PFSK-1 (cell line): ENCODE measurements around the gene PLPPR1.

ENCODE experiments used
- FOXP2 ChIP-seq: optimal IDR thresholded peaks from 2 replicates; pipeline ENCODE3; 2011; ENCODE audit warnings: borderline replicate concordance, control low read depth, inconsistent platforms; ENCODE audit not compliant: insufficient read depth; ENCODE audit errors: extremely low read length, extremely low read depth
- POLR2AphosphoS5 ChIP-seq: IDR thresholded peaks from 2 replicates; pipeline ENCODE4 v1.6.1; 2012; ENCODE audit warnings: low read depth, mild to moderate bottlenecking, control low read depth, low read length, moderate library complexity
- REST ChIP-seq, 2 experiments: IDR thresholded peaks; 2 replicates each; pipeline versions ENCODE4 v1.6.1 to v1.8.0; 2011 to 2012; ENCODE audit warnings: low read depth in 2 of 2, low read length in 2 of 2, control low read depth in 1 of 2, inconsistent platforms in 1 of 2, mild to moderate bottlenecking in 1 of 2, moderate library complexity in 1 of 2; ENCODE audit not compliant: insufficient read depth in 1 of 2
- SIN3A ChIP-seq: IDR thresholded peaks from 2 replicates; pipeline ENCODE4 v1.6.1; 2012; ENCODE audit warnings: mild to moderate bottlenecking, low read length, moderate library complexity, borderline replicate concordance; ENCODE audit not compliant: insufficient read depth
- TAF1 ChIP-seq: IDR thresholded peaks from 2 replicates; pipeline ENCODE4 v1.6.1; 2012; ENCODE audit warnings: low read length, control low read depth, borderline replicate concordance; ENCODE audit not compliant: insufficient read depth

PLPPR1 gene

GRCh38 chr9:101087426-101087825 is 58.9 kb downstream of the PLPPR1 start:
- TF ChIP-seq FOXP2 (no peak), REST (IDR thresholded peaks at IDR 0.05; ENCODE audit: insufficient read depth in 1 of 2, low read depth in 2 of 2, low read length in 2 of 2) (no peak), POLR2AphosphoS5 (no peak), SIN3A (no peak), TAF1 (no peak)

- TF ChIP-seq TAF1: no peak
Observed at GRCh38 chr9:101092922-101093321, 64.4 kb downstream of the PLPPR1 start.

- no peak for TF ChIP-seq REST (IDR thresholded peaks at IDR 0.05; ENCODE audit: insufficient read depth in 1 of 2, low read depth in 2 of 2, low read length in 2 of 2)
- TF ChIP-seq FOXP2: no peak
- TF ChIP-seq POLR2AphosphoS5: no peak
- no peak for TF ChIP-seq TAF1
- TF ChIP-seq SIN3A: no peak
Observed at GRCh38 chr9:101093620-101094019, 65.1 kb downstream of the PLPPR1 start.

GRCh38 chr9:101094686-101095085 is 66.2 kb downstream of the PLPPR1 start:
- TF ChIP-seq TAF1 (no peak), POLR2AphosphoS5 (no peak), FOXP2 (no peak), SIN3A (no peak), REST (IDR thresholded peaks at IDR 0.05; ENCODE audit: insufficient read depth in 1 of 2, low read depth in 2 of 2, low read length in 2 of 2) (no peak)

- TF ChIP-seq SIN3A (no peak), TAF1 (no peak), POLR2AphosphoS5 (no peak), FOXP2 (no peak), REST (IDR thresholded peaks at IDR 0.05; ENCODE audit: insufficient read depth in 1 of 2, low read depth in 2 of 2, low read length in 2 of 2) (no peak)
Observed at GRCh38 chr9:101097210-101097609, 68.7 kb downstream of the PLPPR1 start.

- TF ChIP-seq REST (IDR thresholded peaks at IDR 0.05; ENCODE audit: insufficient read depth in 1 of 2, low read depth in 2 of 2, low read length in 2 of 2) (no peak), FOXP2 (no peak), TAF1 (no peak)
Observed at GRCh38 chr9:101098392-101098791, 69.9 kb downstream of the PLPPR1 start.
